HepG2 (cell line): ENCODE results near the gene B9D2. TPM values are rescaled to one million over a fixed set of nuclear protein-coding genes. Genes with fewer than 3 reads are reported as not detected.

Experiments used
- ATAC-seq: fragments of 200-7000 bp; cut with Tn5 transposase; 3 replicates; pipeline ENCODE4 v1.9.1; 2020; ENCODE audit warnings: mild to moderate bottlenecking, moderate library complexity
- BruUV-seq: library from RNA; stranded (reverse); fragments of 400-500 nt; replicated peaks from 2 replicates; lab custom pipeline; 2021; lab: Mats Ljungman, UMichigan
- CTCF ChIA-PET: fragments of 300-600 bp; formaldehyde crosslinking; extraction: SDS; loops from one replicate; lab custom pipeline; 2021; ENCODE audit warnings: low total read pairs, inconsistent platforms, low intra/inter-chr PET ratio; lab: Yijun Ruan, JAX
- POLR2A ChIA-PET: fragments of 350-600 bp; sonication (Branson Sonifier 250); formaldehyde crosslinking; loops from one replicate; lab custom pipeline; 2020; ENCODE audit warnings: antibody characterized with exemption, inconsistent platforms; lab: Yijun Ruan, JAX
- DNase-seq: peaks from one replicate; pipeline ENCODE4 v3.0.0-alpha.2; 2015; ENCODE audit warnings: low spot score
- FAIRE-seq: peaks from 3 replicates; lab custom pipeline; 2011; peaks lifted over from hg19 to GRCh38; lab: Jason Lieb, UNC
- H2AFZ ChIP-seq: one replicate; pipeline ENCODE4 v1.6.1; 2011; ENCODE audit warnings: low read length, inconsistent platforms
- H3K27ac ChIP-seq: fragments of 300-600 bp; 3 replicates; pipeline ENCODE4 v1.8.0; 2011; ENCODE audit warnings: mixed run types, mild to moderate bottlenecking, mixed read lengths, low read length, inconsistent platforms; ENCODE audit not compliant: insufficient read depth; ENCODE audit errors: extremely low read length
- H3K27me3 ChIP-seq, 2 experiments: fragments of 200-600 bp in 1 of 2; 2 replicates in 1 of 2; 3 replicates in 1 of 2; pipeline versions ENCODE4 v1.6.0 to v1.8.0; 2011; ENCODE audit warnings: low read length in 2 of 2, mild to moderate bottlenecking in 2 of 2, moderate library complexity in 2 of 2, inconsistent platforms in 1 of 2; ENCODE audit not compliant: insufficient read depth in 2 of 2, control insufficient read depth in 1 of 2
- H3K36me3 ChIP-seq, 2 experiments: fragments of 200-600 bp in 1 of 2; replicated peaks in 1 of 2; 2 replicates in 1 of 2; 3 replicates in 1 of 2; pipeline versions ENCODE4 v1.5.1 to v1.8.0; 2011; ENCODE audit warnings: low read length in 2 of 2, inconsistent platforms in 1 of 2; ENCODE audit not compliant: insufficient read depth in 2 of 2, control insufficient read depth in 1 of 2
- H3K4me1 ChIP-seq: 2 replicates; pipeline ENCODE4 v1.5.1; 2012; ENCODE audit warnings: low read length, inconsistent platforms; ENCODE audit not compliant: insufficient read depth
- H3K4me2 ChIP-seq: 2 replicates; pipeline ENCODE4 v1.6.0; 2011; ENCODE audit warnings: low read depth, low read length, inconsistent platforms
- H3K4me3 ChIP-seq, 3 experiments: fragments of 200-600 bp in 1 of 3; sonication (generic), shearing (Covaris generic) in 1 of 3; replicated peaks in 1 of 3; 2 replicates each; pipeline ENCODE4 v1.5.1; 2011 to 2016; ENCODE audit warnings: low read length in 3 of 3, inconsistent platforms in 2 of 3, low read depth in 2 of 3, mild to moderate bottlenecking in 2 of 3, control low read depth in 1 of 3, mixed read lengths in 1 of 3; ENCODE audit not compliant: insufficient read depth in 1 of 3
- H3K79me2 ChIP-seq: one replicate; pipeline ENCODE4 v1.6.1; 2011; ENCODE audit warnings: low read length, inconsistent platforms; ENCODE audit not compliant: insufficient read depth
- H3K9ac ChIP-seq: 2 replicates; pipeline ENCODE4 v1.6.0; 2011; ENCODE audit warnings: mild to moderate bottlenecking, low read depth, low read length, inconsistent platforms; ENCODE audit not compliant: insufficient read depth
- H3K9me3 ChIP-seq: 2 replicates; pipeline ENCODE4 v1.5.1; 2012; ENCODE audit warnings: mild to moderate bottlenecking, low read length
- H4K20me1 ChIP-seq: 2 replicates; pipeline ENCODE4 v1.6.0; 2011; ENCODE audit warnings: inconsistent platforms, mild to moderate bottlenecking, low read length, moderate library complexity; ENCODE audit not compliant: insufficient read depth
- ASH2L ChIP-seq: fragments of 300-600, 200-600 bp; sonication (generic); IDR thresholded peaks from 2 replicates; pipeline ENCODE4 v1.7.0; 2017; ENCODE audit warnings: low read depth, mild to moderate bottlenecking, moderate library complexity, mixed read lengths, low read length; ENCODE audit not compliant: insufficient read length
- ATAD3A ChIP-seq: sonication (generic); formaldehyde crosslinking; IDR thresholded peaks from 2 replicates; pipeline ENCODE4 v1.4.0; 2020; ENCODE audit warnings: missing genetic modification reagents
- FOSL2 ChIP-seq: sonication (generic); formaldehyde crosslinking; IDR thresholded peaks from 2 replicates; pipeline ENCODE4 v1.4.0; 2020; ENCODE audit warnings: missing genetic modification reagents
- GFI1 ChIP-seq: sonication (generic); formaldehyde crosslinking; IDR thresholded peaks from 2 replicates; pipeline ENCODE4 v1.5.0; 2020; ENCODE audit warnings: missing genetic modification reagents, mild to moderate bottlenecking, borderline replicate concordance
- GLI4 ChIP-seq: sonication (generic); formaldehyde crosslinking; IDR thresholded peaks from 2 replicates; pipeline ENCODE4 v1.5.1; 2020; ENCODE audit warnings: missing genetic modification reagents, mild to moderate bottlenecking, moderate library complexity, borderline replicate concordance
- MYNN ChIP-seq: sonication (generic); formaldehyde crosslinking; IDR thresholded peaks from 2 replicates; pipeline ENCODE4 v1.4.0; 2020; ENCODE audit warnings: mild to moderate bottlenecking, low read depth, missing genetic modification reagents
- PAX8 ChIP-seq: sonication (generic); formaldehyde crosslinking; IDR thresholded peaks from 2 replicates; pipeline ENCODE4 v1.8.0; 2022; ENCODE audit warnings: mild to moderate bottlenecking, missing genetic modification reagents, borderline replicate concordance
- UBTF ChIP-seq: sonication (generic); formaldehyde crosslinking; IDR thresholded peaks from 2 replicates; pipeline ENCODE4 v1.4.0; 2020; ENCODE audit warnings: mild to moderate bottlenecking, missing genetic modification reagents
- ZBTB34 ChIP-seq: sonication (generic); formaldehyde crosslinking; IDR thresholded peaks from 2 replicates; pipeline ENCODE4 v1.8.0; 2022; ENCODE audit warnings: mild to moderate bottlenecking, missing genetic modification reagents
- ZNF20 ChIP-seq: sonication (generic); formaldehyde crosslinking; IDR thresholded peaks from 2 replicates; pipeline ENCODE4 v1.4.0; 2020; ENCODE audit warnings: mild to moderate bottlenecking, moderate library complexity, missing genetic modification reagents
- ZNF503 ChIP-seq: sonication (generic); formaldehyde crosslinking; IDR thresholded peaks from 2 replicates; pipeline ENCODE4 v1.4.0; 2020; ENCODE audit warnings: missing genetic modification reagents
- WGBS: methylation state at CpG from one replicate; pipeline ENCODE4 v1.1.6; 2017; ENCODE audit warnings: low lambda C conversion rate; 5-methylcytosine and 5-hydroxymethylcytosine counted together
- in situ Hi-C: cut with HindIII; loops from 2 replicates; pipeline ENCODE4 v1.10.0; 2017; ENCODE audit warnings: low pct_unique_long_range_greater_than_20kb; ENCODE audit not compliant: extremely low pct_ligation_motif_present
- intact Hi-C: fragments of 100-400 bp; cut with micrococcal nuclease; formaldehyde crosslinking; loops from one replicate; pipeline ENCODE4 v1.10.0; 2022; ENCODE audit not compliant: unreplicated experiment
- polyA plus RNA-seq, 8 experiments: library from polyadenylated mRNA; depleted of rRNA in 3 of 8; stranded (reverse) in 7 of 8; unstranded in 1 of 8; fragments of >200 nt; fragmentation: Illumina TruSeq in 4 of 8; extraction: Trizol in 4 of 8; gene quantifications; 2 replicates each; pipeline versions ENCODE4 v1.2.1 to v1.2.3, GENCODE V29; 2011 to 2016; ENCODE audit warnings: low read depth in 4 of 8, missing spikeins in 1 of 8, mixed read lengths in 1 of 8; ENCODE audit not compliant: insufficient read depth in 1 of 8
- total RNA-seq, 5 experiments: library from RNA; depleted of rRNA; stranded (reverse); fragments of >200 nt; fragmentation: Illumina TruSeq; extraction: Trizol; gene quantifications; 2 replicates each; pipeline ENCODE4 v1.2.3, GENCODE V29; 2016; ENCODE audit warnings: low read depth in 1 of 5

B9D2 gene
- total and polyA plus RNA-seq, 2 of the 13 experiments (the other 11 are each of a cell fraction or from before 2014, with no cell fraction given), result 3.1 to 4.4 TPM

GRCh38 chr19:41411100-41411967, 47.4 kb upstream of the B9D2 start (continued):
- TF ChIP-seq ZBTB34, result no peak
- TF ChIP-seq ZNF20 (CRISPR knock-in tag), result no peak
- no peak for TF ChIP-seq ASH2L
- TF ChIP-seq, all 625 proteins: peak for 0

- Histone ChIP-seq H3K9me3 (no peaks in the 10 kb centered on the region), H4K20me1 (no peaks in the 10 kb centered on the region), H3K4me2 (peak overlapping the region; percentile 63), H3K27ac (peak overlapping the region; percentile 74), H3K36me3 (peaks cover 5 to 15% of the 10 kb centered on the region in 2 experiments; a peak in 4 of 5 replicates), H3K27me3 (no peaks in the 10 kb centered on the region), H2AFZ (no peak overlapping the region), H3K9ac (peak overlapping the region; percentile 59; the same call in 1 of the 2 replicates), H3K79me2 (no peaks in the 10 kb centered on the region), H3K4me3 (no peak overlapping the region), H3K4me1 (peaks cover 30% of the 10 kb centered on the region)
- 98% methylated on average over 23 of the region's 23 CpGs for WGBS
- no peak for DNase-seq
- intact Hi-C loops (no loop called here), in situ Hi-C loops (no loop called here)
- ChIA-PET POLR2A (interaction anchor here (1.3 to 2.8 kb wide), 7 partner anchors 14 to 47 kb away, joined by 3 to 15 read pairs (median 8); partner anchors contain the start of genes B3GNT8, B9D2 and DMAC2), CTCF (no interaction called here)
- no peak for FAIRE-seq
- ATAC-seq, result no peak
- BruUV-seq, result no TSS peak
- TF ChIP-seq GLI4 (CRISPR knock-in tag), result no peak
- TF ChIP-seq PAX8, result no peak
- TF ChIP-seq ZNF503, result no peak
- no peak for TF ChIP-seq MYNN (CRISPR knock-in tag)
- no peak for TF ChIP-seq GFI1 (CRISPR knock-in tag)
- no peak for TF ChIP-seq FOSL2 (CRISPR knock-in tag)
- TF ChIP-seq UBTF (CRISPR knock-in tag), result no peak
- no peak for TF ChIP-seq ATAD3A (CRISPR knock-in tag)
Observed at GRCh38 chr19:41410336-41411054, 46.5 kb upstream of the B9D2 start.
